ENCODE measurements around the gene SLC15A4.

GRCh38 chr12:128867466-128867865, 43.7 kb upstream of the SLC15A4 start:
- TF ChIP-seq POLR2A (conservative IDR thresholded peaks at IDR 0.05) (no peak), FOXP4 (CRISPR knock-in tag; IDR thresholded peaks at IDR 0.05; ENCODE audit: borderline replicate concordance) (no peak), NR3C1 (CRISPR knock-in tag; IDR thresholded peaks at IDR 0.05) (no peak), SREBF1 (IDR thresholded peaks at IDR 0.05; ENCODE audit: borderline replicate concordance, low read depth, low read length) (no peak), KDM4B (IDR thresholded peaks at IDR 0.05; ENCODE audit: borderline replicate concordance in 2 of 2, low read depth in 1 of 2) (no peak)
- TF ChIP-seq, protein P1, sequence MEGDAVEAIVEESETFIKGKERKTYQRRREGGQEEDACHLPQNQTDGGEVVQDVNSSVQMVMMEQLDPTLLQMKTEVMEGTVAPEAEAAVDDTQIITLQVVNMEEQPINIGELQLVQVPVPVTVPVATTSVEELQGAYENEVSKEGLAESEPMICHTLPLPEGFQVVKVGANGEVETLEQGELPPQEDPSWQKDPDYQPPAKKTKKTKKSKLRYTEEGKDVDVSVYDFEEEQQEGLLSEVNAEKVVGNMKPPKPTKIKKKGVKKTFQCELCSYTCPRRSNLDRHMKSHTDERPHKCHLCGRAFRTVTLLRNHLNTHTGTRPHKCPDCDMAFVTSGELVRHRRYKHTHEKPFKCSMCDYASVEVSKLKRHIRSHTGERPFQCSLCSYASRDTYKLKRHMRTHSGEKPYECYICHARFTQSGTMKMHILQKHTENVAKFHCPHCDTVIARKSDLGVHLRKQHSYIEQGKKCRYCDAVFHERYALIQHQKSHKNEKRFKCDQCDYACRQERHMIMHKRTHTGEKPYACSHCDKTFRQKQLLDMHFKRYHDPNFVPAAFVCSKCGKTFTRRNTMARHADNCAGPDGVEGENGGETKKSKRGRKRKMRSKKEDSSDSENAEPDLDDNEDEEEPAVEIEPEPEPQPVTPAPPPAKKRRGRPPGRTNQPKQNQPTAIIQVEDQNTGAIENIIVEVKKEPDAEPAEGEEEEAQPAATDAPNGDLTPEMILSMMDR (IDR thresholded peaks at IDR 0.05 in 2 of 3, conservative IDR thresholded peaks at IDR 0.05 in 1 of 3; ENCODE audit: insufficient read depth in 2 of 3, low read depth in 1 of 3, low read length in 3 of 3): no peak
